CD4-positive, alpha-beta T cell treated with Interleukin-4 for 1 hour (primary cell): ENCODE data around the gene AQP11.
"Not testable (repeated sequence)": the region's sequence is repeated elsewhere in the genome, so short reads cannot be mapped to it uniquely, and the experiment has no call there.

Source experiments
- DNase-seq, 2 donors: peaks; one replicate each; pipeline ENCODE4 v3.0.0-alpha.2; 2020 to 2022

Gene AQP11, protein sequence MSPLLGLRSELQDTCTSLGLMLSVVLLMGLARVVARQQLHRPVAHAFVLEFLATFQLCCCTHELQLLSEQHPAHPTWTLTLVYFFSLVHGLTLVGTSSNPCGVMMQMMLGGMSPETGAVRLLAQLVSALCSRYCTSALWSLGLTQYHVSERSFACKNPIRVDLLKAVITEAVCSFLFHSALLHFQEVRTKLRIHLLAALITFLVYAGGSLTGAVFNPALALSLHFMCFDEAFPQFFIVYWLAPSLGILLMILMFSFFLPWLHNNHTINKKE

DNA sequence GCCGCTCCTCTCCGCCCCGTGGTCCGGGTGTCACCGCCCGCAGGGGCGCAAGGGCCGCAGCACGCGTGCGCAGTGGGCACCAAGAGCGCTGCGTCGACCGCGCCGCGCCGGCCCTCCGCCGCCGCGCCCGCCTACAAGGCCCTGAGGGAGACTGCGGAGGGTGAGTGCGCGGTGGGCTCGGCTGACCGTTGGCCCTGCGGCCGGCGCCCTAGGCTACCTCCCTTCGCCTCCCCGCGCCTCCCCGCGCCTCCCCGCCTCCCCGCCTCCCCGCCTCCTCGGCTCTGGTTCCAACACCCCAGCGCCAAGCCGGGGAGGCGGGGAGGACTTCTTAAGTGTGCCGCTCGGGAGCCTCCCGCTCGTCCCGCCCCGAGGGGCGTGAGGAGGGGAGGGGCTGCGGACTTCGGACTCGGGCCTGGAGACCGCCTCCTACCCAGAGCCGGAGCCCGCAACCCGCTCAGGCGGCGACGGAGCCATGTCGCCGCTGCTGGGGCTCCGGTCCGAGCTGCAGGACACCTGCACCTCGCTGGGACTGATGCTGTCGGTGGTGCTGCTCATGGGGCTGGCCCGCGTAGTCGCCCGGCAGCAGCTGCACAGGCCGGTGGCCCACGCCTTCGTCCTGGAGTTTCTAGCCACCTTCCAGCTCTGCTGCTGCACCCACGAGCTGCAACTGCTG lies at the start of gene AQP11:
Gene AQP11, plus strand, starts transcription at position 433 of the 673 bp plus-strand sequence. Its CDS starts 40 bp downstream, at position 473.
- DNase-seq: peak; percentile 44 to 56

DNA sequence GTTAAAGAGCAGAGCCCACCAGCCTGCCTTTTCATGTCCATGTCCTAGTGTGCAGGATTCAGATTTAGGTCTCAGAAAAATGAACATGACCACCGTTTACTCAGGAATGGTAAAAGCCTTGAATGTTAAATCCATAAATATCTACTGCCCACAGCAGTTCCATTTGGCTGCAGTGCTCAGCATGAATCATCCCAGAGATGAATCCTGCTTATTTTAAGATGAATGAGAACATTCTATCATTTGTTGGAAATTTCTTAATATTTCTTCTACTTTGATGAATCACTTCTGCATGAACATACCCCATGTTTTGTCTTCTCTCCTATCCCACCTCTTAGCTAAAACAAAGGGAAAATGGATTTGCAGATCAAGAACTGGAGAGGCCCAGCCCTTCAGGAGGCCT lies 47.5 kb upstream of the AQP11 start:
- no peak for DNase-seq

DNA sequence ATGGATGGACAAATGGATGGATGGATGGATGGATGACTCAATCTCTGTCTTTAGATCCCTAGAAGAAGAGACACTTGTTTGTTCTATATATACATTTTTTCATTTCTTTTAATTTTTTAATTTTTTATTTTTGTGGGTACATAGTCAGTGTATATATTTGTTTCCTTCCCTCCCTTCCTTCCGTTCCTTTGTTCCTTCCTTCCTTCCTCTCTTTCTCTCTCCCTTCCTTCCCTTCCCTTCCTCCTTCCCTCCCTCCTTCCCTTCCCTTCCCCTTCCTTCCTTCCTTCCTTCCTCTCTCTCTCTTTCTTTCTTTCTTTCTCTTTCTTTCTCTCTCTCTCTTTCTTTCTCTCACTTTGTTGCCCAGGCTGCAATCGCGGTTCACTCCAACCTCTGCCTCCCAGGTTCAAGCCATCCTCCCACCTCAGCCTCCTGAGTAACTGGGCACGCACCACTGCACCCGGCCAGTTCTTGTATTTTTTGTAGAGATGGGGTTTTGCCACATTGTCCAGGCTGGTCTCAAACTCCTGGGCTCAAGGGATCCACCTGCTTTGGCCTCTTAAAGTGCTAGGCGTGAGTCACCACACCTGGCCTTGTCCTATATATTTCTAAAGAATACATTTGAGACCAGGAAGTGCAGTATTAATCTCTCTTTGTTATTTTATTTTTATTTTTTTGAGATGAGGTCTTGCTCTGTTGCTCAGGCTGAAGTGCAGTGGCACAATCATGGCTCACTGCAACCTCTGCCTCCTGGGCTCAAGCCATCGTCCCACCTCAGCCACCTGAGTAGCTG lies 42.5 kb upstream of the AQP11 start:
- no peak for DNase-seq

DNA sequence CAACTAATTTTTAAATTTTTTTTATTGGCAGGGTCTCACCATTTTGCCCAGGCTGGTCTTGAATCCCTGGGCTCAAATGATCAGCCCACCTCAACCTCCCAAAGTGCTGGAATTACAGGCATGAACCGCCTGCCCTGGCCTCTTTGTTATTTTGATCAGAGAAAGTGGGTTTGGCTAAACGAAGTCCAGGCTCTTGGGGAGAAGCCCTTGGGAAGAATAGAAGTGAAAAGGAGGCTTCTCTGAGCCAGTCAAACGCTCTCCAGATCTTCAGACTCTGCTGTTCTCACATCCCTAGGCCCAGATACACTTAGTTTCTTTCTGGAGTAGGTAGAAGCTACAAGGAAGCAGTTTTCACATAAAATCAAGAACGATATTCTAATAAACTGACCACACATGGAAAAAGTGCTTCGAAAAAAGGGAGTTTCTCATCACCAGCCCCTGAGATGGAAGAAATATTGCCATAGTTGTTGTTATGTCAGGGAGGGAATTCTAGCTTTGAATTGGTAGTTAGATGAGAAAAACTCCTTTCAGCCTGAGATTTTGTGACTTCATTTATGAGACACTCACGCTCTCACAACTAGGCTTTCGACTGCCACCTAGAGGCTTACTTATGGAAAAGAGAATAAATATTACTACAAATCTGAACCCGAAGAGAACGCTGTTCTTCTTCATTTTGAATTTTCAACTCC lies 41.7 kb upstream of the AQP11 start:
- DNase-seq: peak; percentile 43 to 56

DNA sequence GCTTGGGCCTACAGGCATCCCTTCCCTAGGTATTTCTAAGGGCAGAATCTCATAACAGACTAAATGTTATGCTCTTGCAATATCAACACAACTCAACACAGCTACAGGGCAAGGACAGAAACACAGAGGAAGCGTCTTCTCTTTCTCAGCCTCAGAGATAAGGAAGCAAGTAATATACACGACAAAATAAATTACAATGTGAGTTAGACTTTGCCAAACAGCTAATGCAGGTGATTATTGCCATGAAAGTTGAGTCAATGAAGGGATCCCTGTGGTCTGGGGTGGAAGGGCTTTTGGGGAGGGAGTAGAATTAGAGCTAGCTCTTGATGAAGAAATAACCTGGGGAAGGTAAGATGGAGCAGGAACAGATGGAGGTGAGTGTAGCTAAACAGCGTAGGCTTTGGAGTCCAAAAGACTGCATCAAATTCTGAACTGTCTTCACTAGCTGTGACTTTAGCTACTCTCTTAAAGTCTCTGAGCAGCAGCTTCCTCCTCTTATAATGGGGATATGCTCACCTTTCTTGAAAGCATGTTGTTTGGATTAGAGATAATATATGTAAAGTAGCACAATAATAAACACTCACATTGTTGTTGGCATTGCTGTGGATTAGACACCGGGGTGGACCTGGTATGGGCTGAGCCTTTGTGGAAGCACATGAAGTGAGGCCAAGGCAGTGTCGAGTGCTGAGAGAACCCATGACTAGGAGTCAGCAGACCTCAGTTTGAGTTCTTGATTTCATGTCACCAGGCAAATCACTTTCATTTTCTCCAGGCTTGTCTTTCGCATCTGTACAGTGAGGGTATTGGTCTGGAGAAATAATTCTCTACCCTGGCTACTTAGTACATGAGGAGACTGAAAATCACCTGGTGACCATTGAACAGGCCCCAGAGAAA lies 41.0 kb upstream of the AQP11 start:
- DNase-seq: no peak

DNA sequence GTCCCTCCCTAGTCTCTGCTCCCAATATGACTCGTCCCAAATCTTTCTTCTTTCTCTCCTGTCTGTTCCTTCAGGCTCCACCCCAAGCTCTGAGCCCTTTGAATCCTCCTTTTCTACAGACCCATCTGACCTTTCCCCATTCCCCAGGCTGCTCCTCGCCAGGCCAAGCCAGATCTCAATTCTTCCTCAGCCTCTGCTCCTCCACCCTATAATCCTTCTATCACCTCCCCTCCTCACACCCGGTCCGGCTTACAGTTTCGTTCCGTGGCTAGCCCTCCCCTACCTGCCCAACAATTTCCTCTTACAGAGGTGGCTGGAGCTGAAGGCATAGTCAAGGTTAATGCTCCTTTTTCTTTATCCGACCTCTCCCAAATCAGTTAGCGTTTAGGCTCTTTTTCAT lies 38.3 kb upstream of the AQP11 start:
- DNase-seq: not testable (repeated sequence)

DNA sequence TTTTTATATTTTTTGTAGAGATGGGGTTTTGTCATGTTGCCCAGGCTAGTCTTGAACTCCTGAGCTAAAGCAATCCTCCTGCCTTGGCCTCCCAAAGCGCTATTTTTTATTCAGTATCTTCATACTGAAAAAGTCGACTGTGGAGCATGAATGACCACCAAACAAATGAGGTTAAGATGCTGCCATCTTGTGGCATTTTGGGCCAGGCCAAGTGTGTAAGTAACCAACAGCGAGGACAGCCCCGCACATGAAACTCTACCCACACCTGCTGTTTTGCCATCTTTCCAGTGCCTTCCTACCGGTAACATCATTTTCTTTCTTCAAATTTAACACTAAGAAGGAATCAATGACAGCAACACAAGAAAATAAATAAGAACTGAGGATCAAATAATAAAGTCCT lies 32.2 kb upstream of the AQP11 start:
- DNase-seq: no peak

DNA sequence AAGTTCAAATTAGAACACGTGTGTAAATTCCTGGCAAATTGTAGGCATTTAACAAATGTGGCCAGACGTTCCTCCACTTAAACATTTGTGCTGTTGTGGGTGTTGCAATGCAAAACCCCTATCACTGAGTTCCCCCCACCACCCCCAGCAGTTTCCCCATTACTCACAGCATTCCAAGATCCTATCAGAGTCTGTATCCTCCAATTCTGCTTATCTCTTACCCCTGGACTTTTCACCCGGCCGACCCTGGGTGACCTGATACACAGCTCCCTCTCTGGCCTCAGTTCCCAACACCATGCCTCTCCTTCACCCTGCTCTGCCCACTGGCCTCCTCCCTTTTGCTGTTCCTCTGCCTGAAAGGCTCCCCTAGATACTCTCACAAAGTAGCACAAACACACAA lies 31.4 kb upstream of the AQP11 start:
- no peak for DNase-seq

DNA sequence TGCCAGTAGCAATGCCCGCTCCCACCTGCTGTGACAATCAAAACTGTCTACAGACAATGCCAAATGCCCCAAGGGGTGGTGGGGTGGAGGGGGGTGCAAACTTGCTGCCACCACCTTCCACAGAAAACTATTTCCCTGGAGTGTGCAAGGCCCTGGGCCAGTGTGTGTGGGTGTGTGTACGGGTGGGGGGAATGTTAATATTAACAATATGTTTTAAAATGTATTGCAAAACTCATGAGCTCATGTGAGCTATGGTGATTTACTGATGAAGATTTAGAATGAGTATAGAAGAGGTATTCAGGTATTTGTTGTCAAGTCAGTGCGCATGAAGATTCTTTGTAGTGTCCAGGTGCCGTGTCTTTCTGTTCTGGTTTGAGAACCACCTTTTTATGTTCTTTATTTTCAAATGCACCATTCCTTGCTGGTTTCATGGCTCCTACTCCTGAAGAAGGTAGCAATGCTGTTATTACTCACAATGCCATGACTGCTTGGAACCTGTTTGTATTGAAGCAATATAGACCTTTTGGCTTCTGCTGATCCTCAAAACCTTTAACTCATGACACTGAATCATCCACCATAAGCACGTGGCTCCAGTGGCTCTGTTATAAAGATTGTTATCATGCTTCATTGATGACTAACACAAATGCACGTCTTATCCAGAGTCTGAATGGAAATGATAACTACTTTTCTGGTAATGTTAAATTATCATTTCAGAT lies 29.9 kb upstream of the AQP11 start:
- DNase-seq: no peak

DNA sequence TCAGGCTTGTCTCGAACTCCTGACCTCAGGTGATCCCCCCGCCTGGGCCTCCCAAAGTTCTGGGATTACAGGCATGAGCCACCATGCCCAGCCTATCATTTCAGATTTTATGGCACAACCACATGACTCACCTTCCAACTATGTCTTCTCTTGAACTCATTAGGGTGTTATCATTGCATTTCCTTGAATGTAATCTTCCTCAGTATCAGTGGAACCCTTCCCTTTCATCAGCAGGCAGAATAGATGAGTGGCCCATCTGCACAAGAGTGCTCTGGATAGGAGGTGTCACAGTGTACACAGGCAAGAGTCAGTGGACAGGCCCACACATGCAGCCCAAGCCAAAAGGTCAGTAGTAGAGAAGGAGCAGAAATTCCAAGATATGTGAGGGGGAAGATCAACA lies 29.1 kb upstream of the AQP11 start:
- no peak for DNase-seq

DNA sequence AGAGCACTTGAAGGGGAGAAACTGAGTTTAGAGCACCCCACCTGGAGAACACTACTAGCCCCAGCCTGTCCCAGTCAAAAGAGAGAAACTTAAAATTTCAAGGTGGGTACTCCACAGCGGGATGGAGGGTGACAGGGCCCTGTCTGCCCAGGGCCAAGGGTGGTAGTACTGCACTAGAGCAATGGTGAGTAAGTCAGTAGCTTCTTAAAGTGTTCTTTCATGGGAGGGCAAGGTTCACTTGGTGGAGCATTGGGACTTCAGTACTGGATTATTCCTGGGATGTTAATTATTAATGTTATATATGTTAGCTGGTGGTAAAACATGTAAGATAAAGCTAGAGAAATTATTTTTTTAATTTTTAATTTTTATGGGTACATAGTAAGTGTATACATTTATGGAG lies 28.5 kb upstream of the AQP11 start:
- DNase-seq: no peak

DNA sequence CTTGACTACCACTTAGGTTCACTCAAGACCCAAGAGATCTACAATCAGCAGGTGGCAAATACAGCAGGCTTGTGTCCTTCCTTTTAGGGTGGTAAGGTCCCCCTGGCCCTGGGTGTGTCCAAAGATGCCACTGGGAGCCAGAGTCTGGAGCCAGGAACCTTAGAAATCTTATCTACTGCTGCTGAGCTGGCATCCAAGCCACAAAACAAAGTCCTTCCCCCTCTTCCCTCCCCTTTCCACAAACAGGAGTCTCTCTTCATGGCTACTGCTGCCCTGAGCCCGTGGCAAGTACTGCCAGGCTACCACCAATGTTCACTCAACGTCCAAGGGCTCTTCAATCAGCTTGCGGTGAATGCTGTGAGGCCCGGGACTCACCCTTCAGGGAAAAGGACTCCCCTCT lies 21.4 kb upstream of the AQP11 start:
- no peak for DNase-seq

DNA sequence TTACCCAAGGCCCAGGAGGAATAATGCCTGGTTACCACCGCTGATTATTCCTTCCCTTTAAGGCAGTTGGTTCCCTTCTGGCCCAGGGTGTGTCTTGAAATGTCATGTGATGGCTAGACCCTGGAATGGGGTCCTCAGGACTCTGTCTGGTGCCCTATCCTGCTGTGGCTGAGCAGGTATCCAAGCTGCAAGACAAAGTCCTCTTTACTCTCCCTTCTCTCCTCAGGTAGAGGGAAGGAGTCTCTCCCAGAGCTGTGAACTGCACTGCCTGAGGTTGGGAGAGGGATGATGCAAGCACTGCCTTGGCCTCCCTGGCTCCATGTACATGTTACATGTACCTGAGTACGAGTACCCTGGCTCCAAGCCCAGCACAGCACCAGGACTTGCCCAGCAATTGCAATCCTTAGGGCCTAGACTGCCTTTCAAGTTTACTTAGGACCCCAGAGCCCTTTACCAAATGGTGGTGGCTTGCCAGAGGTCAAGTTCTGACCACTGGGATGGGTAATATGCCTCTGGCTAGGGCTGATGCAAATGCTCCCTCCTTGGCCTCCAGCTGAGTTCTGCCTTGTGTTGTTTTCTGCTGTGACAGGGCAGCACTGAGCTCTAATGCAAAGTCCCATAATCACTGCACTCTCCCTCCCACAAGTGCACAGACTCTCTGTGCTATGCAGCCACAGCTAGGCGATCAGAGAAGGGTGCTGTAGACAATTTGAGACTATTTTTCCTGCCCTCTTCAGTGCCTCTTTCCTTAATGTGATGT lies 20.7 kb upstream of the AQP11 start:
- DNase-seq: no peak

DNA sequence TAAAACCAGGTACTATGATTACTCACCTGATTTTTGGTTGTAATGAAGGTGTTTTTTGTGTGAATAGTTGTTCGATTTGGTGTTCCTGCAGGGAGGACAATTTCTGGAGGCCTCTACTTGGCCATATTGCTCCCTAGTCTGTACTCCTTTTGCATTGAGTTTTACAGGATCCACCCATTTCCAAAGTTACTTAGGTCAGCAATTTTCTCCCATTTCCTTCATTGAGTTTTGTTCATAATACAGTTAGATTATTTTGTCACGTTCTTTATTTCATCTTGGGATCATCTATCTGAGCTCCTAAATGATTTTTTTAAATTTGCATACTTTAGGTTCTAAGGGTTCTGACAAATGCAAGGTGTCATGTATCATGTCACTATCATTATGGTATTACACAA lies 20.1 kb upstream of the AQP11 start:
- DNase-seq: no peak

DNA sequence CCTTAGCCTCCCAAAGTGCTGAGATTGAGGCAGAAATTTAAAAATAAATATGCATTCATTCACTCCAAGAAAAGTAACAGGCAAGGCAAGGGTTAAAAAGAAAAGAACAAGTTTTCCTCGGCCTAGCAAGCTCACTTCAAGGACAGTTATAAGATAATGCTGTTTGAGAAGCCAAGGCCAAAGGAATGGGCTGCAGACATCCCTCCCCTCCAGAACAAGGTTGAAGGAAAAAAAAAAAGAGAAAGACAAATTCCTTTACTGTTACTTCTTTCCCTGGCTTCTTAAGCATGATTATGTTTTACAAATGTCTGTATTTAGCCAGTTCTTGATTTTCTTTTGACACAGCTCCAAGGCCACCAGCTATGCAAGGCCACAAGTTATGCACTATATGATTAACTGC lies 18.9 kb upstream of the AQP11 start:
- DNase-seq: not testable (repeated sequence)

DNA sequence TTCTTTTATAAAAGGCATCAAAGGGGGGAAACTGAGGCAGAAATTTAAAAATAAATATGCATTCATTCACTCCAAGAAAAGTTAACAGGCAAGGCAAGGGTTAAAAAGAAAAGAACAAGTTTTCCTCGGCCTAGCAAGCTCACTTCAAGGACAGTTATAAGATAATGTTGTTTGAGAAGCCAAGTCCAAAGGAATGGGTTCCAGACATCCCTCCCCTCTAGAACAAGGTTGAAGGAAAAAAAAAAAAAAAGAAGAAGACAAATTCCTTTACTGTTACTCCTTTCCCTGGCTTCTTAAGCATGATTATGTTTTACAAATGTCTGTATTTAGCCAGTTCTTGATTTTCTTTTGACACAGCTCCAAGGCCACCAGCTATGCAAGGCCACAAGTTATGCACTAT lies 14.3 kb upstream of the AQP11 start:
- not testable (repeated sequence) for DNase-seq

DNA sequence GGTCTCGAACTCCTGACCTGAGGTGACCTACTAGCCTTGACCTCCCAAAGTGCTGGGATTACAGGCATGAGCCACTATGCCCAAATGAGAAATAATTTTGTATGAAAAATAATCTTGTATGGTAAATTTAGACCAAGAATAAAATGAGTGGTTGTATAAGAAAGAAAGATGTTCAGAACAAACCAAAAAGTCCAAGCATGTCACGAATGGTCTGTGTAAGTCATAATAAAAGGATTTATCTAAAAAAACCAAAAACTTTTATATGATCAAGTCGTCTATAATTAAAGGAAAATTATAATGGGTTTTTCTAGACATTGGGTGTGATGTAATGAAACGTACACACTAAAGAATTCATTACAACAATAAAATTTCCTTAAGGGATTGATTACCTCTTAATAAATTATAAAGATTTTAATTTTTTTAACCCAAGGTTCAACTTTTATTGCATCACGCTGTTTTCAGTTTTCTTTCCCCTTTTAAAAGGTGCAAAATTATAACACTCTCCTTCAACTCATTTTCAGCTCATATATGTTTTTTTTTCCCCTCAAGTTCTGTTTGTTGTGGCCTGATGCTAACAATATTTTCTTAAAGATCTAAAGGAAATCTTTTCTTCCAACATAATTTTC lies 8.9 kb upstream of the AQP11 start:
- DNase-seq: no peak

DNA sequence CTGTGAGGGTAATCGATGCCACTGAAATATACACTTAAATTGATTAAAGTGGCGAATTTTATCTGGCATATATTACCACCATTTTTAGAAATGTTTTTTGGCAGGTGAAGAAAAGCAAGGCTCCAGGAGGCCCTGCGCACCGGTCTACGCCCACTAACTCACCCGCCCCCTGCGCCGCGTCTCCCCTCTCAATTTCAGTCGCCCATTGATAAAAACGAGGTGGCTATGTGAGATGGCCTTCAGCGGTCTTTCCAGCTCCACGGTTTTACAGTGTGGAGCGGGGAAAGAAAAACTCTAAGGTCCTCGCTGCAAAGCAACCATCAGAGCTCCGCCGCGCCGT lies 602 bp upstream of the AQP11 start:
- no peak for DNase-seq

DNA sequence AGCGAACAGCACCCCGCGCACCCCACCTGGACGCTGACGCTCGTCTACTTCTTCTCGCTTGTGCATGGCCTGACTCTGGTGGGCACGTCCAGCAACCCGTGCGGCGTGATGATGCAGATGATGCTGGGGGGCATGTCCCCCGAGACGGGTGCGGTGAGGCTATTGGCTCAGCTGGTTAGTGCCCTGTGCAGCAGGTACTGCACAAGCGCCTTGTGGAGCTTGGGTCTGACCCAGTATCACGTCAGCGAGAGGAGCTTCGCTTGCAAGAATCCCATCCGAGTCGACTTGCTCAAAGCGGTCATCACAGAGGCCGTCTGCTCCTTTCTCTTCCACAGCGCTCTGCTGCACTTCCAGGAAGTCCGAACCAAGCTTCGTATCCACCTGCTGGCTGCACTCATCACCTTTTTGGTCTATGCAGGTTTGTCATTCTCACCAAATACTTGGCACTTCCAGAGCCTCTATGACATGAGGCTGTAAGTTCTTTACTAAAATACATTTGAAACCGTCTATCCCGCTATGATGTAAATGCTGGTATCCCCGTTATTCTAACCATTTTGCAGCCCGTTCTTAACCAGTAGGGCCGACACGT lies 535 bp downstream of the AQP11 start:
- DNase-seq: peak in 1 of 2 donors; percentile 5

DNA sequence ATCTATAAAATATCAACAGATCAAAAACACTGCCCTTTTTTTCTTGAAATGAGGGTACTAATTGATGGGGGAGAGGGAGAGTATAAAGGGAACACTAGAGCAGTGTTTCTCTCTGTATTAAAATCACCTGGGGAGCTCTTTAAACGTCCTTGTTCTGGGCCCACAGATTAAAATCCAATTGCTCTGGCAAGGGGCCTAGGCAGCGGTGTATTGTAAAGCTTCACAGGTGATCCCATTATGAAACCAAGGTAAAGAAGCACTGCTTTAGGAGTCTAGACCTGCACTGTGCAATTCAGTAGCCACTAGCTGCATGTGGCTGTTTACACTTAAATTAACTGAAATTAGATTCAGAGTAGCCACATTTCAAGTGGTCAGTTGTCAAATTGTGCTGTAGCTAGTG lies 3.0 kb downstream of the AQP11 start:
- no peak for DNase-seq
